DMS 273 (cell line): Measurements from ENCODE around the gene CXCR5.

Source experiments
- DNase-seq: peaks from one replicate; lab custom pipeline; 2025; ENCODE audit not compliant: unreplicated experiment; lab: John Stamatoyannopoulos, UW

Gene CXCR5

GRCh38 chr11:118898400-118899295, 15.0 kb downstream of the CXCR5 start:
- DNase-seq = no peak

GRCh38 chr11:118899296-118899688, 15.6 kb downstream of the CXCR5 start:
- no peak for DNase-seq

GRCh38 chr11:118899706-118900360, 16.1 kb downstream of the CXCR5 start:
- DNase-seq = peak; percentile 34

- DNase-seq = no peak
Observed at GRCh38 chr11:118900535-118901384, 17.1 kb downstream of the CXCR5 start.

- DNase-seq = no peak
Observed at GRCh38 chr11:118901494-118902335, 18.0 kb downstream of the CXCR5 start.

GRCh38 chr11:118902336-118903203, 18.9 kb downstream of the CXCR5 start:
- DNase-seq = no peak

- DNase-seq = no peak
Observed at GRCh38 chr11:118903204-118904015, 19.7 kb downstream of the CXCR5 start.

- peak; percentile 83 for DNase-seq
Observed at GRCh38 chr11:118907051-118908042, 23.7 kb downstream of the CXCR5 start.

- no peak for DNase-seq
Observed at GRCh38 chr11:118908264-118908663, 24.6 kb downstream of the CXCR5 start.

- DNase-seq = peak; percentile 95
Observed at GRCh38 chr11:118908901-118909618, 25.4 kb downstream of the CXCR5 start.

- peak; percentile 48 for DNase-seq
Observed at GRCh38 chr11:118909619-118910308, 26.1 kb downstream of the CXCR5 start.

GRCh38 chr11:118910309-118911112, 26.8 kb downstream of the CXCR5 start:
- DNase-seq = peak; percentile 72

- DNase-seq = peak; percentile 43
Observed at GRCh38 chr11:118911113-118911879, 27.6 kb downstream of the CXCR5 start.

- DNase-seq = peak; percentile 70
Observed at GRCh38 chr11:118911880-118912741, 28.4 kb downstream of the CXCR5 start.
